ENCODE data around the gene RWDD4.

GRCh38 chr4:183686461-183686860 is 27.5 kb upstream of the RWDD4 start:
- TF ChIP-seq CTCF (IDR thresholded peaks at IDR 0.05), result no peak
- TF ChIP-seq POLR2A (IDR thresholded peaks at IDR 0.05), result no peak
